HG03354 (cell line): ENCODE data around the gene COLEC11.
"Not testable (repeated sequence)": the region's sequence is repeated elsewhere in the genome, so short reads cannot be mapped to it uniquely, and the experiment has no call there.

Source experiments
- ATAC-seq: cut with Tn5 transposase; IDR thresholded peaks from one replicate; pipeline ENCODE4 v1.9.1; 2021; ENCODE audit warnings: mild to moderate bottlenecking; ENCODE audit not compliant: unreplicated experiment, poor library complexity, severe bottlenecking

The COLEC11 gene

GRCh38 chr2:3647831-3648651 is 53.1 kb downstream of the COLEC11 start:
- ATAC-seq, result no peak

DNA sequence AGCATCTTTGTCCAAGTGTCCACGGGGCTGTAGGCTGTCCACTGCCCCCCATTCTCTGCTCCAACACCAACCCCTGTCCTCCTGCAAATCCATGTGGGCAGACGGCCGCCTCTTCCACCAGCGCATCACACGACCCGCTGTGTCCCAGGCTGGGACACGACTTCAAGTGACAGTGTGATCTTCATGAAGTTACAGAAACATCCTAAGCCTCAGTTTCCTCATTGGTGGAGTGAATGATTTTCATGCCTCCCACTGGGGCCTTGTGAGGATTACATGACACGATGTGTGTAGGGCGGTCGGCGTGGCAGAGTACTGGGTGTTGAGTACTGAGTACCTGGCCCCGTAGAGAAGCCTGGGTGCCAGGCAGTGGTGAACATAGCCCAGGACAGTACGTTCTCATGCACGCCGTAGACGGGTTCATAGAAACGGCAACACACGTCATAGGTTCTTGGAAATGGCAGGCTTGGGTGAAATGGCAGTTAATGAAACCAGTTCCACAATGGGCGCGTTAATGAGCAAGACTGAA is 53.8 kb downstream of the COLEC11 start:
- ATAC-seq, result no peak

DNA sequence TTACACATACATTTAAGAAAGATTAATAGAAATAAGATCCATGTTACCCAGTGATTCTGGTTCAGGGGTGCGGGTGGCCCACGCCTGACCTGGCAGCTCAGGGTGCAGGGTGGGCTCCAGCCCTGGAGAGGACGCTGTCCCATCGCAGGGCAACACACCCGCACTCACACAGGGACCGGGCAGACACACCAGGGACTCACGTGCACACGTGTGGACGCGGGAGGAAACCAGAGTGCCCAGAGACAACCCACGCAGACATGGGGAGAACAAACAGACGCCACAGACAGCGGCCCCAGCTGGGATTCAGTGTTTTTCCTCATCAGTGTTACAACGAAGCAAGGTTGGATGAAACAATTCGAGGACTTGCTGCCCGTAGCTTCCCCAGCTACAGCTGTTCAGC is 54.7 kb downstream of the COLEC11 start:
- no peak for ATAC-seq

GRCh38 chr2:3650140-3650920 is 55.4 kb downstream of the COLEC11 start:
- no peak for ATAC-seq

- peak; percentile 93 for ATAC-seq
These were observed 57.1 kb downstream of the COLEC11 start for GRCh38 chr2:3651691-3652648.

GRCh38 chr2:3652896-3653625 is 58.1 kb downstream of the COLEC11 start:
- ATAC-seq, result no peak

DNA sequence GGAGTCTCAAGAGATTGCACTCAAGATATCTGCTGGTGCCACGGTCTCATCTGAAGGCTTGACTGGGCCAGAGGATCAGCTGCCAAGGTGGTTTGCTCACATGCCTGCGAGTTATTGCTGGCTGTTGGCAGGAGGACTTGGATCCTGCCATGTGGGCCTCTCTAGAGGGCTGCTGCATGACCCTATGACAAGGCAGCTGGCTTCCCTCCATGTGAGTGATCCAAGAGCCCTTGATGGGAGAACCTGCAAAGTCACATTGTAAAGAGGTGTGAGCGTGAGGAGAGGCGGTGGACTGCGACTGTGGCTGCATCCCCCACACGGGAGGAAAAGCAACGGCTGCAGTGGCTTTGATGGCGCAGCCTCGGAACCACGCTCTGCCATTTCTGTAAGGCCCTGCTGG is 59.1 kb downstream of the COLEC11 start:
- ATAC-seq, result no peak

- no peak for ATAC-seq
These were observed 59.8 kb downstream of the COLEC11 start for GRCh38 chr2:3654531-3655225.

- ATAC-seq, result no peak
These were observed 61.2 kb downstream of the COLEC11 start for GRCh38 chr2:3655871-3656761.

DNA sequence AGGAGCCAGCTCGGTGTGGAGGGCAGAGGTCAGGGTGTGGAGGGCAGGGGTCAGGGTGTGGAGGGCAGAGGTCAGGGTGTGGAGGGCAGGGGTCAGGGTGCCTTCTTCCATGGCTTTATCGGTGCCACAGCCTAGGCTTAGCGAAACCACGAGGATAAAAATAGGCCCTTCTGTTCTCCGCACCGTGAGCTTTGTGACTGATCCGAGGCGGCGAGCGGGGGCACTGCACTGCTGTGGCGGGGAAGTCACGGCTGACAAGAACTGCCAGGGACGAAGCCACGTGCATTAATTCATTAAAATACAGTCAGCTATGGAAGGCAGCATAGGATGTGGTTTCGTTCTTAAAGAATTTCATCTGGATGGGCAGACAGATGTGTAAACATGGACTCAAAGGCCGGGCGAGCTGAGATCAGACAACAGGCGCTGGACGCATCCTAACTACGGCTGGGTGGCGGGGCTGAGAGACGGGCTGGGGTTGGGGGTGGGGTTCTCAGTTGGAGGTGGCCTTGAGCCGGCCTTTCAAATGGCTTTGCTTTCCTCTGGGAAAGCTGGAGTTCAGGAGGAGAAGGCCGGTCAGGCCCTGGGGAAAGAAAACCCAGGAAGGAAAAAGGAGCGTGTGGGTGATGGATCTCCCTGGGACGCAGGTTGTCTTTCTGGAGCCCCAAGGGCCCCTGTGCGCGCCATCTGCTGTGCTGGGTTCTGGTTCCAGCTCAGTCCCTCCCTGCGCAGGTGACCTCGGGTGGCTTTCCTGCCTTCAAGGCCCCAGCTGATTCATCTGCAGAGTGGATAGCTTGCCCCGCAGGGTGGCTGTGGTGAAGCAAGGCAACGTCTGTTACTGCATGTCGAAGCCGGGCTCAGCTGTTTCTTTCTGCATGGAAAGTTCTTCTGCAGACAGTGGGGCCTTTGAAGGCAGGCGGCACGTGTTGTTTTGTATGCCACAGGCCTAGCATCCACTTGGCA is 62.1 kb downstream of the COLEC11 start:
- ATAC-seq, result no peak

DNA sequence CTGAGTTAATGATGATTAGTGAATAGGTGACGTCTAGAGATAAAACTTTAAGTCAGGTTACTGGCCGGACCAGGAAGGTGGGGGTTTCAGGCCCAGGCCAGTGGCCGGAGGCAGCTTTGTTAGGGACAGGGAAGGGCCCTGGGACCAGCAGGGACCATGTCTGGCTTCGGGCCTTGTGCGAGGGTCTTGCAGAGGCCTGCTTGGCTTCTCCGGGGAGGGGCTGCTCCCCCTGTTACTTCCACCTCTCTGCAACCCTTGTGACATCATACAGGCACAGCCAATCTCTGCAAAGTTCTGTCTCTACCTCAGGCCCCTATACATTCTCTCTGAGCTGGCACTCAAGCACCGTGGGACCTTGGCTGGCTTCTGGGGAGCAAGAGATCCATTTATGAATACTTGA is 63.0 kb downstream of the COLEC11 start, which contains the start of gene ALLC:
Gene ALLC (plus strand): TSS at position 320 of the 400 bp plus-strand sequence. CDS start 12,958 bp downstream, outside the sequence.
- ATAC-seq, result no peak

GRCh38 chr2:3659447-3660432 is 64.8 kb downstream of the COLEC11 start:
- no peak for ATAC-seq

DNA sequence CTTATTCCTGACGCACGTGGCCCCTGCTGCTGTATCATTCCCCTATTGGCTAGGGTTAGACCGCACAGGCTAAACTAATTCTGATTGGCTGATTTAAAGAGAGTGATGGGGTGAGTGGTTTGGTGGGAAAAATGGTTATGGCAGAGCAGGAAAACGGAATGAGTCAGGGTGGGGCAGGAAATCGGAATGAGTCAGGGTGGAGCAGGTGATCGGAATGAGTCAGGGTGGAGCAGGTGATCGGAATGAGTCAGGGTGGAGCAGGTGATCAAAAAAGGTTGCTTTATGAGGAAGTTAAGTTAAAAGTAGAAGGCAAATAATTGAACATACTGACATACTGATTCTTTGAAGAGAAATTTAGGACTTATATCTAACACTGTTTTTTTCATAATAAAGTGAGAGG is 65.7 kb downstream of the COLEC11 start:
- not testable (repeated sequence) for ATAC-seq

GRCh38 chr2:3661149-3661660 is 66.3 kb downstream of the COLEC11 start:
- ATAC-seq, result no peak

DNA sequence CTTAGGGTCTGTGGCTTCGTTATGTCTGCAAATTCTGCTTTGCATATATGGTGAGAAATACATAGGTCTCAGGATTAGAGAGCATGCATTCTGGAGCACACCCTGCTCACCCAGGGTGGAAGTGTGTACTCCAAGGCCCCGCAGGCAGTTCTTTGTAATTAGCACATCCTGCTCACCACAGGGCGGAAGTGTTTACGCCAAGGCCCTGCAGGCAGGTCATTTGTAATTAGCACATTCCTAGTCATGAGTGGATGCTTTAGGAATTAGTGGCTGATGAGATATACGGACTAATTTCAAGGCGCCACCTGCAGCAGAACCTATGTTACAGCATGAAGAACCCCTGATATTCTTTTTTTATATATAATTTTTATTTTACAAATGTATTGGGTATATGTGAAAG is 67.3 kb downstream of the COLEC11 start:
- no peak for ATAC-seq
